Activated CD8-positive, alpha-beta T cell treated with anti-CD3 and anti-CD28 coated beads for 36 hours (primary cell): Measurements from ENCODE around the gene CCDC33. TPM values are rescaled to one million over a fixed set of nuclear protein-coding genes. Genes with fewer than 3 reads are reported as not detected.

ENCODE experiments used
- ATAC-seq: fragments of 200-7000 bp; cut with Tn5 transposase; one replicate; pipeline ENCODE4 v1.10.0; 2021; ENCODE audit warnings: mild to moderate bottlenecking, moderate library complexity
- CTCF ChIA-PET: fragments of 350-600 bp; sonication (Branson Sonifier 250); formaldehyde crosslinking; loops from one replicate; lab custom pipeline; 2021; ENCODE audit warnings: antibody characterized with exemption; lab: Charles Lee
- POLR2A ChIA-PET: fragments of 350-600 bp; sonication (Branson Sonifier 250); formaldehyde crosslinking; loops from one replicate; lab custom pipeline; 2021; ENCODE audit warnings: antibody characterized with exemption; lab: Charles Lee
- DNase-seq: peaks from one replicate; pipeline ENCODE4 v3.0.0-alpha.2; 2020
- H3K27ac Mint-ChIP-seq: one replicate; pipeline ENCODE4 v1.8.0; 2021; ENCODE audit warnings: mild to moderate bottlenecking, mixed read lengths
- H3K27me3 Mint-ChIP-seq: one replicate; pipeline ENCODE4 v1.8.0; 2021; ENCODE audit warnings: mixed read lengths
- H3K36me3 Mint-ChIP-seq: one replicate; pipeline ENCODE4 v1.8.0; 2021; ENCODE audit warnings: low read depth, mixed read lengths
- H3K4me1 Mint-ChIP-seq: one replicate; pipeline ENCODE4 v1.8.0; 2021; ENCODE audit warnings: low read depth, mixed read lengths
- H3K4me3 Mint-ChIP-seq: one replicate; pipeline ENCODE4 v1.8.0; 2021; ENCODE audit warnings: mild to moderate bottlenecking, moderate library complexity, mixed read lengths
- H3K9me3 Mint-ChIP-seq: one replicate; pipeline ENCODE4 v1.8.0; 2021; ENCODE audit warnings: mixed read lengths
- CTCF ChIP-seq: fragments of 200-600 bp; IDR thresholded peaks from one replicate; pipeline ENCODE4 v1.8.0; 2022; ENCODE audit warnings: antibody characterized with exemption, mild to moderate bottlenecking
- intact Hi-C: fragments of 100-400 bp; cut with micrococcal nuclease; formaldehyde crosslinking; loops from one replicate; pipeline ENCODE4 v1.10.0; 2022
- total RNA-seq, 2 experiments: library from RNA; stranded (reverse); gene quantifications; one replicate each; pipeline ENCODE4 v1.2.3, GENCODE V29; 2021

Gene CCDC33
- total RNA-seq, 2 experiments from 2014 or later, result 0.16 to 0.38 TPM

GRCh38 chr15:74240897-74241614, 4.9 kb downstream of the CCDC33 start:
- TF ChIP-seq CTCF, result no peak
- CTCF ChIA-PET, result no interaction called here
- POLR2A ChIA-PET, result no interaction called here
- no peaks in the 10 kb centered on the region for H3K9me3 Mint-ChIP-seq
- ATAC-seq (no peak), DNase-seq (no peak)
- no peak overlapping the region for H3K4me3 Mint-ChIP-seq
- H3K27ac Mint-ChIP-seq, result no peak overlapping the region
- peaks cover 9% of the 10 kb centered on the region for H3K27me3 Mint-ChIP-seq
- no peaks in the 10 kb centered on the region for H3K36me3 Mint-ChIP-seq
- intact Hi-C loops, result no loop called here
- H3K4me1 Mint-ChIP-seq, result peaks cover 7% of the 10 kb centered on the region

GRCh38 chr15:74242441-74243185, 6.5 kb downstream of the CCDC33 start:
- Mint-ChIP-seq H3K4me1 (peaks cover 7% of the 10 kb centered on the region), H3K9me3 (no peaks in the 10 kb centered on the region), H3K4me3 (no peak overlapping the region), H3K27me3 (peaks cover 14% of the 10 kb centered on the region), H3K36me3 (no peaks in the 10 kb centered on the region), H3K27ac (no peak overlapping the region)
- DNase-seq (no peak), ATAC-seq (no peak)
- intact Hi-C loops, result no loop called here
- POLR2A ChIA-PET, result no interaction called here
- CTCF ChIA-PET, result interaction anchor here (1.1 kb wide), 1 partner anchor 114 kb away, joined by 3 read pairs; no protein-coding TSS in a partner anchor
- no peak for TF ChIP-seq CTCF

GRCh38 chr15:74243431-74243830, 7.3 kb downstream of the CCDC33 start:
- Mint-ChIP-seq H3K27ac (no peak overlapping the region), H3K27me3 (peaks cover 14% of the 10 kb centered on the region), H3K4me1 (peaks cover 7% of the 10 kb centered on the region), H3K4me3 (no peak overlapping the region), H3K36me3 (no peaks in the 10 kb centered on the region), H3K9me3 (no peaks in the 10 kb centered on the region)
- POLR2A ChIA-PET, result no interaction called here
- intact Hi-C loops, result no loop called here
- no peak for TF ChIP-seq CTCF
- no peak for DNase-seq
- CTCF ChIA-PET, result no interaction called here
- no peak for ATAC-seq

GRCh38 chr15:74244822-74245341, 8.8 kb downstream of the CCDC33 start:
- POLR2A ChIA-PET, result no interaction called here

More at GRCh38 chr15:74244822-74245341, 8.8 kb downstream of the CCDC33 start:
- Mint-ChIP-seq H3K4me1 (peaks cover 7% of the 10 kb centered on the region), H3K36me3 (no peaks in the 10 kb centered on the region), H3K27ac (no peak overlapping the region), H3K4me3 (no peak overlapping the region), H3K9me3 (no peaks in the 10 kb centered on the region), H3K27me3 (peaks cover 14% of the 10 kb centered on the region)
- intact Hi-C loops, result no loop called here
- ATAC-seq (no peak), DNase-seq (no peak)
- no peak for TF ChIP-seq CTCF
- CTCF ChIA-PET, result interaction anchor here (1.0 kb wide), 1 partner anchor 101 kb away, joined by 3 read pairs; no protein-coding TSS in a partner anchor
